ENCODE measurements around the gene ADAM22.

Gene ADAM22

GRCh38 chr7:88127637-88128290, 193.7 kb downstream of the ADAM22 start:
- H3K36me3 ChIP-seq (ENCODE audit: insufficient read depth), result no peaks in the 10 kb centered on the region
- H3K4me3 ChIP-seq (IDR thresholded peaks at IDR 0.05; ENCODE audit: insufficient read depth, low read depth, low read length), result no peak overlapping the region

DNA sequence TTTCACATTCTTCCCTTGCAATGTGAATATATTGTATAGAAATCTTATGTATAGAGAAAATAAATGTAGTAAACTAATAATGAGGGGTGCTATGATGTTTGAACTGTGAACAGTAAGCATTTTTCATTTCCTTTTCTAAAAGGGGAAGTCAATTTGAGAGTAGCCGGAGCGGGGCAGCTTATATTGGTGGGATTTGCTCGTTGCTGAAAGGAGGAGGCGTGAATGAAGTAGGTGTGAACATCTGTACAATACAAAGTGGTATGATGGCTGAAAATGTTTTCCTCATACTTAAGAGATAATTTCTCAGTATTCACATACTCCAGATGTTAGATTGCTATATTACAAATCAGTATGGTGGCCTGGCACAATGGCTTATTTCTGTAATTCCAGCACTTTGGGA, 198.7 kb downstream of the ADAM22 start:
- Histone ChIP-seq H3K9ac (no peak overlapping the region), H3K27ac (no peak overlapping the region), H3K36me3 (ENCODE audit: insufficient read depth) (no peaks in the 10 kb centered on the region), H2AFZ (ENCODE audit: low read depth) (no peak overlapping the region), H3K79me2 (ENCODE audit: insufficient read depth, low read depth) (no peaks in the 10 kb centered on the region), H3K4me1 (ENCODE audit: low read depth, poor library complexity, severe bottlenecking) (no peaks in the 10 kb centered on the region), H3K4me3 (IDR thresholded peaks at IDR 0.05; ENCODE audit: insufficient read depth, low read depth, low read length) (no peak overlapping the region), H4K20me1 (ENCODE audit: insufficient read depth) (no peaks in the 10 kb centered on the region), H3K4me2 (no peak overlapping the region), H3K27me3 (ENCODE audit: insufficient read depth, low read depth) (no peaks in the 10 kb centered on the region)
- TF ChIP-seq, protein P1, sequence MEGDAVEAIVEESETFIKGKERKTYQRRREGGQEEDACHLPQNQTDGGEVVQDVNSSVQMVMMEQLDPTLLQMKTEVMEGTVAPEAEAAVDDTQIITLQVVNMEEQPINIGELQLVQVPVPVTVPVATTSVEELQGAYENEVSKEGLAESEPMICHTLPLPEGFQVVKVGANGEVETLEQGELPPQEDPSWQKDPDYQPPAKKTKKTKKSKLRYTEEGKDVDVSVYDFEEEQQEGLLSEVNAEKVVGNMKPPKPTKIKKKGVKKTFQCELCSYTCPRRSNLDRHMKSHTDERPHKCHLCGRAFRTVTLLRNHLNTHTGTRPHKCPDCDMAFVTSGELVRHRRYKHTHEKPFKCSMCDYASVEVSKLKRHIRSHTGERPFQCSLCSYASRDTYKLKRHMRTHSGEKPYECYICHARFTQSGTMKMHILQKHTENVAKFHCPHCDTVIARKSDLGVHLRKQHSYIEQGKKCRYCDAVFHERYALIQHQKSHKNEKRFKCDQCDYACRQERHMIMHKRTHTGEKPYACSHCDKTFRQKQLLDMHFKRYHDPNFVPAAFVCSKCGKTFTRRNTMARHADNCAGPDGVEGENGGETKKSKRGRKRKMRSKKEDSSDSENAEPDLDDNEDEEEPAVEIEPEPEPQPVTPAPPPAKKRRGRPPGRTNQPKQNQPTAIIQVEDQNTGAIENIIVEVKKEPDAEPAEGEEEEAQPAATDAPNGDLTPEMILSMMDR (conservative IDR thresholded peaks at IDR 0.05; ENCODE audit: low read depth, low read length), result no peak

More at GRCh38 chr7:88127637-88128290, 193.7 kb downstream of the ADAM22 start:
- H3K4me2 ChIP-seq, result no peak overlapping the region
- H4K20me1 ChIP-seq (ENCODE audit: insufficient read depth), result no peaks in the 10 kb centered on the region
- no peak overlapping the region for H3K9ac ChIP-seq
- TF ChIP-seq, protein P1 (conservative IDR thresholded peaks at IDR 0.05; ENCODE audit: low read depth, low read length), result no peak
- H3K4me1 ChIP-seq (ENCODE audit: low read depth, poor library complexity, severe bottlenecking), result no peaks in the 10 kb centered on the region
- no peak overlapping the region for H3K27ac ChIP-seq
- H3K79me2 ChIP-seq (ENCODE audit: insufficient read depth, low read depth), result no peaks in the 10 kb centered on the region
- no peaks in the 10 kb centered on the region for H3K27me3 ChIP-seq (ENCODE audit: insufficient read depth, low read depth)
- H2AFZ ChIP-seq (ENCODE audit: low read depth), result no peak overlapping the region

GRCh38 chr7:88140947-88141346, 206.9 kb downstream of the ADAM22 start:
- TF ChIP-seq, protein P1 (conservative IDR thresholded peaks at IDR 0.05; ENCODE audit: low read depth, low read length), result no peak
- H3K4me3 ChIP-seq (IDR thresholded peaks at IDR 0.05; ENCODE audit: insufficient read depth, low read depth, low read length), result no peak overlapping the region
- H3K4me2 ChIP-seq, result no peak overlapping the region
- H3K27ac ChIP-seq, result no peak overlapping the region
- H3K79me2 ChIP-seq (ENCODE audit: insufficient read depth, low read depth), result no peaks in the 10 kb centered on the region
- no peaks in the 10 kb centered on the region for H3K27me3 ChIP-seq (ENCODE audit: insufficient read depth, low read depth)
- no peak overlapping the region for H2AFZ ChIP-seq (ENCODE audit: low read depth)
- H3K4me1 ChIP-seq (ENCODE audit: low read depth, poor library complexity, severe bottlenecking), result no peaks in the 10 kb centered on the region
- H4K20me1 ChIP-seq (ENCODE audit: insufficient read depth), result no peaks in the 10 kb centered on the region
- H3K36me3 ChIP-seq (ENCODE audit: insufficient read depth), result no peaks in the 10 kb centered on the region
- H3K9ac ChIP-seq, result no peak overlapping the region

- no peak overlapping the region for H3K4me2 ChIP-seq
Observed at GRCh38 chr7:88141479-88141878, 207.4 kb downstream of the ADAM22 start.

More at GRCh38 chr7:88141479-88141878, 207.4 kb downstream of the ADAM22 start:
- Histone ChIP-seq H3K9ac (no peak overlapping the region), H3K36me3 (ENCODE audit: insufficient read depth) (no peaks in the 10 kb centered on the region), H3K4me1 (ENCODE audit: low read depth, poor library complexity, severe bottlenecking) (no peaks in the 10 kb centered on the region), H2AFZ (ENCODE audit: low read depth) (no peak overlapping the region), H3K27ac (no peak overlapping the region), H3K27me3 (ENCODE audit: insufficient read depth, low read depth) (no peaks in the 10 kb centered on the region), H3K79me2 (ENCODE audit: insufficient read depth, low read depth) (no peaks in the 10 kb centered on the region), H3K4me3 (IDR thresholded peaks at IDR 0.05; ENCODE audit: insufficient read depth, low read depth, low read length) (no peak overlapping the region), H4K20me1 (ENCODE audit: insufficient read depth) (no peaks in the 10 kb centered on the region)
- TF ChIP-seq, protein P1 (conservative IDR thresholded peaks at IDR 0.05; ENCODE audit: low read depth, low read length), result no peak
